Measurements from ENCODE around the gene TUT7.

DNA sequence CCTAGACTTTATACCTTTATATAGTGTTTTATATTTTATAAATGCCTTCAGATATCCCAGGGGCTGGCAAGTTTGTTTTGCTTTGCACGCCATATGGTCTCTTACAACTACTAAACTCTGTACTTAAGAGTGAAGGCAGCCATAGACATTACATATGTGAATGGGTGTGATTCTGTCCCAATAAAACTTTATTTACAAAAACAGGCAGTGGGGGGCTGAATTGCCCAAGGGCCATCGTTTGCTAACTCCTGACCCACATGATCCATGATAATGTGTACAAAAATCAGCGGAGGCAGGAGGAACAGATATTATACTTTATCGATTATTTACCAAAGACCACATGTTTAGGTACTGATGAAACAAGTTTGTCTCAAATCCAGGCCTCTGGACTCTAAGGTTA lies 36.0 kb downstream of the TUT7 start:
- TF ChIP-seq CTCF (IDR thresholded peaks at IDR 0.05; ENCODE audit: borderline replicate concordance, extremely low read depth, low read length, poor library complexity, severe bottlenecking): no peak
- TF ChIP-seq EZH2 (IDR thresholded peaks at IDR 0.05; ENCODE audit: borderline replicate concordance, low read depth, low read length, severe bottlenecking): no peak

Measured in DND-41 (cell line).